Hematopoietic multipotent progenitor cell treated with erythropoietin and hydrocortisone succinate and interleukin-3 and kit ligand, for 6 days (in vitro differentiated cells): ENCODE measurements around the gene CCDC30.
A peak's percentile ranks its signal among the peaks of the same experiment; 100 is the strongest.
"Not testable (repeated sequence)": the region's sequence is repeated elsewhere in the genome, so short reads cannot be mapped to it uniquely, and the experiment has no call there.

Experiments
- DNase-seq: peaks from one replicate; pipeline ENCODE4 v3.0.0-alpha.2; 2015

CCDC30 gene

DNA sequence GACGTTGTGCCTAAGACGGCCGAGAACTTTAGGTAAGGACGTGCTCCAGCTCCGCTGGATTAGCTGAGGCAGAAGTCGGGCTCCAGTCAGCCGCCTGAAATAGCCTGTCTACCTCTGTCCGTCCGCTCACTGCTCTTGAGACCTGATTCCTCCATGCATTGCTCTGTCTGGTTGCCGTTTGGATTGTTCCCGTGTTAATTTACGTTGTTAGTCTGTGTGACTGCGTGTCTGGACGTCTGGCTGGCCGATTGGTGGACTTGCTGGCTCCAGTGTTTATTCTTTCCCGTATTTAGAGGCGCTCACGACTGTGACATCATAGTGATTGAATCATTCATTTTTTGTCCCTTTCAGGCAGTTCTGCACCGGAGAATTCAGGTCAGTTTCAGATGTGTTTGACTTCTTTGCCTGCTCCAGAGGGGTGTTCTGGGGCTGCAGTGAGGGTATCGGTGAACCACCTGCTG is 195.8 kb downstream of the CCDC30 start:
- DNase-seq, result no peak

DNA sequence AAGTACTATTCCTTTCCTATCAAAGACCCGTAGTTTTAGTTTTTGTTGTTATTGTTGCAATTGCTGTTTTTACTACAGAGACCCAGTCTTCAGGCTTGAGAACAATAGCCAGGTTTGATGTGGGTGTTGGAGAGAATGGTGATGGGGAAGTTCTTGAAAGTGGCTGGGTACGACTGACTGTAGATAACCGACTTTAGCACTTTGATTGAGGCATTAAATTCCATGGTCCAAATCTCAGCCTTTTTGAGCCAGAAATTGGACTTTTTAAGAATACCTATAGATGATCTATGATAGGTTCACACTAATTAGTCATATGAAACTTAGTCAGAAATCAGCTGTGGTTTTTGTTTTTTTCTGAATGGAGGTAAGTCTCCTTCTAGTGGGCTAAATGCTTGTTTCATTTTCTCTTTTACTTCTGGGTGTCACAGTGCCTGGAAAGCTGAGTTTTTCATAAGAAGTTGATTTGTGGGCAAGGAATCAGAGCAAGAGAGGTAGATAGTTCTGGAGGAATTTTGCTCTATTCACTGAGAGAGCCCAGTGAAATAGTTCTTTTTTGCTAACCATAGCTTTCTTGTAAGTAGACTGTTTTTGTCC is 197.9 kb downstream of the CCDC30 start:
- DNase-seq, result no peak

GRCh38 chr1:42669936-42670335 is 206.8 kb downstream of the CCDC30 start:
- no peak for DNase-seq

- no peak for DNase-seq
These were observed 207.3 kb downstream of the CCDC30 start for GRCh38 chr1:42670425-42670824.

- no peak for DNase-seq
These were observed 211.1 kb downstream of the CCDC30 start for GRCh38 chr1:42674214-42674613.

GRCh38 chr1:42674682-42675081 is 211.6 kb downstream of the CCDC30 start:
- DNase-seq, result no peak

GRCh38 chr1:42675467-42675866 is 212.4 kb downstream of the CCDC30 start:
- no peak for DNase-seq

DNA sequence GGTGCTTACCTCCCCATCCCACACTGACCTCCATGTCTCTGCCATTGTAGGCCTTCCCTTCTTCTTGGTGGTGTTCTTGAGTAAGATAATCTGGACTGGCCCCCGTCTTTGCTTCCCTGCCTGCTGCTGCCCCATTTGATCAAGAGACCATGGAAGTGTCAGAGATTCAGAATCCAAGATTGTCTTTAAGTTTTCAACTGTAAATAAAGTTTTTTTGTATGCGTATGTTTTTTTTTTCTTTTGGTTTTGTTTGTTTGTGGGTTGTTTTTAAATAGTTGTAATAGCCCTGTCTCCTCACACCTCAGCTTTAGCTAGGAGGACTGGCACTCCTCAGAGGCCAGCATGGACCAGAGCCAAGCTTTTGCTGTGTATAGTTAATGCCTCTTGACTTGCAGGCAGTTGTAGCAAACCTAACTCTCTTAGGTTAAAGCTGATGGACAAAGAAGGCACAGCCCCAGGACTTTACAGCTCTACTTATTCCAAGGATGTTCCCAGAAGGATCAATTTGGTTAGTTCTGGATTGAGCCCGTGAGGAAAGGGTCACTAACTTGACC is 213.5 kb downstream of the CCDC30 start:
- DNase-seq, result no peak

- no peak for DNase-seq
These were observed 216.4 kb downstream of the CCDC30 start for GRCh38 chr1:42679364-42679983.

DNA sequence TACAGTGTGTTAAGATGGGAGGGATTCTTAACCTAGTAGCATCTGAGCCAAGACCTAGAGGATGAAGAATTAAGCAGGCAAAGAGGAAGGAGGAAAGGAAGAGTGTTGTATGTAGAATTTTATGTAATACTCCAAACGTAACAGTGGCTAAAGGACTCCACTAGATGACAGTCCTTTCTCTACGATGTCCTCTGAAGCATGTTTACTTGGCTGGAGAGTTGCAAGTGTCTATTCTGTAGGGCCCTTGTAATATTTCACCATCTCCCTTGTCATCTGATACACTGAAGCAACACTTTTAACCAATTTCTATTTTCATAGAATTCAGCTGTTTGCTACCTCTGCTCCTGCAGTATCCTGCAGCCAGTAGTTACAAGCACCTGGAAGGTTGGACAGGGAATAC is 217.0 kb downstream of the CCDC30 start:
- DNase-seq, result no peak

DNA sequence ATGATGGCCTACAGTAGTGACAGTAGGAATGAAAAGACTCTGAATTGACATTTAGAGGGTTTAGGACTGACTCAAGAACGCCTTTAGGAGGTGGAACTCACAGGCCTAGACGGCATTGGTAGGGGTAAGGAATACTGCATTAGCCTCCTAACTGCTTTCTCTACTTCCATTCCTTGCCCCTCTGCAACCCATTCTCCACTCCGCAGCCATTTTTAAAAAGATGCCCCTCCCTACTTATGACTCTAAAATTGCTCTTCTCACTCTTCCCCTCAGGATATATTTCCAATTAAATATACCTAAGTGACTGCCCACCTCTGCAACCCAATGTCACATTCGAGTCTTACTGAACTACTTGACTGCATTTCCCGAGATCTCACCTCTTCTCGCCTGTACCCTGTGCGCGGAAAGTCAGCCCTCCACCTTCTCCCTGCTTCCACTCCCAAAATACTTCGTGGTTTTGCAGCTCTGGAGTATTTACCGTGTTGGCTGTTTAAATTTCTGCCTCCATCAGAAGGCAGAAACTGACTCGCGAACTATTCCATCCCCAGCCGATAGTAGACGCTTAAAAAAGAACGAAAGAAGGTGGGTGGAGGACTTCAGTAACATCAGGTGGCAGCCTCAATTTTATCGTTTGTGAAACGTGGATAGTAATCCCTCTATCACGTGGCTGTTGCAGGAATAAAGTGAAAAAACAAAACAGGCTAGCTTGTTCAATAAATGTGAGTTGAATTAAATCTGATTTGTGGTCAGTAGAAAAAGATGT is 218.0 kb downstream of the CCDC30 start:
- peak; percentile 74 for DNase-seq

- DNase-seq, result peak; percentile 100
These were observed 218.8 kb downstream of the CCDC30 start, which contains the start of gene YBX1 for GRCh38 chr1:42681741-42682483. TSS of gene YBX1 (plus strand) at chr1:42682418. CDS start at chr1:42682566, 148 bp downstream.

DNA sequence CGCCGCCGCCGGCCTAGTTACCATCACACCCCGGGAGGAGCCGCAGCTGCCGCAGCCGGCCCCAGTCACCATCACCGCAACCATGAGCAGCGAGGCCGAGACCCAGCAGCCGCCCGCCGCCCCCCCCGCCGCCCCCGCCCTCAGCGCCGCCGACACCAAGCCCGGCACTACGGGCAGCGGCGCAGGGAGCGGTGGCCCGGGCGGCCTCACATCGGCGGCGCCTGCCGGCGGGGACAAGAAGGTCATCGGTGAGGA is 219.3 kb downstream of the CCDC30 start:
- not testable (repeated sequence) for DNase-seq

DNA sequence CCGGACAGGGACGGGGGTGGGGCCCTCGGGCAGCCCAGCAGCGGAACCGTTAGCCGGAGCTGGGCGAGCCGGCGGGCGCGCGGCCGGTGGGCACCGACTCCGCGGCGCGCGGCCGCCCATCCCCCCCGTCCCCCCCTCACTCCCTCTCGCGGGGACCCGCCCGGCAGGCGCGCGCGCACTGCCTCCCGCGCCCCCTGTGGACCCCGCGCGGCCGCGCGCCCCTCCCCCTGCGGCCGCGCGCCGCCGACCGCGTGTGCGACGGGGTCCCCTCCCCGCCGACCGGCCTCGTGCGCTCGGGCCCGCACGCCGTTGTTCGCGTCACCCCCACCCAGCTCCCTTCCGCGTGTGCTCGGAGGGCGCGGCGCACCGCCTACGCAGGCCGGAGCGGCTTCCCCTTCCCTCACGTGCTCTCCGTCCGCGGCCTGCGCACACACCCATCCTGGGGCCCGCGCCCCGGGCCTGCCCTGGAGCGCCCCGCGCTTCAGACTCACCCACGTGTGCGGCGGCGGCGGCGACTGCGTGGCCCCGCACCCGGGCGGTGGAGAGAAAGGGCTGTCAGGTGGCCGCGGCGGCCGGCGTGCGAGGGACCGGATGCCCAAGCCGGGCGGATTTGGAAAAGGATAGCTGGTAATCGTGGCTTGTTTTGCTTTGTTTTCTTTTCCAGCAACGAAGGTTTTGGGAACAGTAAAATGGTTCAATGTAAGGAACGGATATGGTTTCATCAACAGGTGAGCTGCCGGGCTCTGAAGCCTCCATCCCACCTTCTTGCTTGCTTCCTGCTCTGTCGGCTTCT is 219.8 kb downstream of the CCDC30 start:
- DNase-seq, result peak; percentile 88

DNA sequence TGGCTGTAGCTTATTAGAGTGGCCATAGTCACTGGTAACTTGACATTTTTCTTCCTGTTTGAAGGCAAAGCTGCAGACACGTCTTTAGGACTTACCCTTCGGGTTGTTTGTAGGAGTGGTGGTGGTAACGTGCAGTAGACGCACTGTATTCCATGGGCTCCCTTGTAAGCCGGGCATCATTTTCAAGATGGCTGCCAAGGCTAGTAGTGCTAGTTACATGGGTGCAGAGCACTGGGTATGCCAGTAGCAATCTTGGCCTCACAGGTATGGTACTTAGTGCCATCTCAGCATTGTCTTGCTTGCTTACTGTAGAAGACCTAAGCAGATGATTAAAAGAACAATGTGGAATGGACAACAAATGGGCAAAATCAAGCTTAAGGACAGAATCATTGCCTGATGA is 221.1 kb downstream of the CCDC30 start:
- peak; percentile 71 for DNase-seq

GRCh38 chr1:42686418-42686817 is 223.3 kb downstream of the CCDC30 start:
- peak; percentile 85 for DNase-seq

DNA sequence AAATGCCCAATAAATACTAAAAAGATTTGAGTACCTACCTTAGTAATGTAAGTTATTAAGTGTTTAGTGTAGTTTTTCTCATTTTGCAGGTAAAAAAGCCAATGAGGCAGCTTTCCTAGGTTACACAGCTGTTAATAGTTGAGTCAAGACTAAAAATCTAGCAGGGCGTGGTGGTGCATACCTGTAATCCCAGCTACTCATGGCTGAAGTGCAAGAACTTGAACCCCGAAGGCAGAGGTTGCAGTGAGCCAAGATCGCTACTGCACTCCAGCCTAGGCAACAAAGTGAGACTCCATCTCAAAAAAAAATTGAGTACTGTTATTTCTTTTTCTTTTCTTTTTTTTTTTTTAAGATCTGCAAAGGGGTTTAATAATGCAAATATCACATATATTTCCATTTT is 226.8 kb downstream of the CCDC30 start:
- DNase-seq, result no peak

- DNase-seq, result no peak
These were observed 227.5 kb downstream of the CCDC30 start for GRCh38 chr1:42690477-42691156.

- no peak for DNase-seq
These were observed 228.0 kb downstream of the CCDC30 start for GRCh38 chr1:42691157-42691498.

DNA sequence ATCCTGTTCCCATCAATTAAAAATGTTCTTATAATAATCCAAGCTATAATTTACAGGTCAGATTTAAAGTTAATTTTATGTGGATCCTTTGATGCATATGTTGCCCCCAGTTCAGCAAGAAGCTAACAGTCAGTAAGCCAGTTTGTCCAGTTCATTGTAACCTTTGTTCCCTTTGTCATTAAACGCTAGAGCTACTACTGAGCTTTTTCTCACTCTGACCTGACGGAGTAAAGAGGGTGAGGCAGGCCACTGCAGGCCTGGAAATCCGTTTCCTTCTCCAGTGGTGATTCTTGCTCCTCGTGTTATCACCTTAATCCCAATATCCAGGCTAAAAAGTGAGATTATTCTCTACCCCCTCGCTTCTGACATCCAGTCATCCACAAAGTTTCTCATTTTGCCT is 229.4 kb downstream of the CCDC30 start:
- no peak for DNase-seq

DNA sequence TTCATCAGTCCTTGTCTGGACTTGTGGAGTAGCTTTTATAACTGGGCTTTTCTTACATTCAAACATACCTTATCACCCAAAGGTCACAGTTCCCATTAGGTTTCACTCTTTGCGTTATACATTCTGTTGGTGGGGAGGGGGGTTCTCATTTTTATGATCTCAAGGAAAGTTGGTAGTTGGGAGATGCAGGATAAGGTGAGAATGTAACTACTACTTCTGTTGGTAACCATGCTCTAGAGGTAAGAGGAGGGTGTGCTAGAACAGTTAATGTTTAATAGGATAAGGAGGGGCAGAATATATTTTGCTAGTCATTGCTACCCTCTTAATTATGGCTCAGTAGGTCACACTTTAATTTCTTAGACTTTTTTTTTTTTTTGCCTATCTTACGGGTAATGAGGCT is 229.8 kb downstream of the CCDC30 start:
- no peak for DNase-seq
